Hepatocyte (in vitro differentiated cells): ENCODE measurements around the gene CCDC142.
"Not testable (repeated sequence)": the region's sequence is repeated elsewhere in the genome, so short reads cannot be mapped to it uniquely, and the experiment has no call there.

Source experiments
- EZH2 ChIP-seq: fragments of 200-600 bp; sonication (generic); IDR thresholded peaks from 2 replicates; pipeline ENCODE4 v1.6.1; 2016; ENCODE audit warnings: antibody characterized with exemption, mild to moderate bottlenecking, borderline replicate concordance
- EZH2phosphoT487 ChIP-seq: fragments of 200-600 bp; sonication (generic); IDR thresholded peaks from one replicate; pipeline ENCODE4 v1.6.1; 2018; ENCODE audit warnings: antibody characterized with exemption, mild to moderate bottlenecking, low read depth, moderate library complexity; ENCODE audit not compliant: unreplicated experiment, severe bottlenecking
- TF ChIP-seq, protein P1 (sequence below): fragments of 200-600 bp; sonication (generic); IDR thresholded peaks from 2 replicates; pipeline ENCODE4 v1.5.1; 2016; ENCODE audit warnings: antibody characterized with exemption, mild to moderate bottlenecking; ENCODE audit not compliant: poor library complexity

- TF ChIP-seq, protein P1, sequence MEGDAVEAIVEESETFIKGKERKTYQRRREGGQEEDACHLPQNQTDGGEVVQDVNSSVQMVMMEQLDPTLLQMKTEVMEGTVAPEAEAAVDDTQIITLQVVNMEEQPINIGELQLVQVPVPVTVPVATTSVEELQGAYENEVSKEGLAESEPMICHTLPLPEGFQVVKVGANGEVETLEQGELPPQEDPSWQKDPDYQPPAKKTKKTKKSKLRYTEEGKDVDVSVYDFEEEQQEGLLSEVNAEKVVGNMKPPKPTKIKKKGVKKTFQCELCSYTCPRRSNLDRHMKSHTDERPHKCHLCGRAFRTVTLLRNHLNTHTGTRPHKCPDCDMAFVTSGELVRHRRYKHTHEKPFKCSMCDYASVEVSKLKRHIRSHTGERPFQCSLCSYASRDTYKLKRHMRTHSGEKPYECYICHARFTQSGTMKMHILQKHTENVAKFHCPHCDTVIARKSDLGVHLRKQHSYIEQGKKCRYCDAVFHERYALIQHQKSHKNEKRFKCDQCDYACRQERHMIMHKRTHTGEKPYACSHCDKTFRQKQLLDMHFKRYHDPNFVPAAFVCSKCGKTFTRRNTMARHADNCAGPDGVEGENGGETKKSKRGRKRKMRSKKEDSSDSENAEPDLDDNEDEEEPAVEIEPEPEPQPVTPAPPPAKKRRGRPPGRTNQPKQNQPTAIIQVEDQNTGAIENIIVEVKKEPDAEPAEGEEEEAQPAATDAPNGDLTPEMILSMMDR = not testable (repeated sequence)
- TF ChIP-seq EZH2phosphoT487, EZH2: not testable (repeated sequence)
These were observed 12.1 kb downstream of the CCDC142 start for GRCh38 chr2:74470742-74471141.
